ENCODE results near the gene CT47C1.
A peak's percentile ranks its signal among the peaks of the same experiment; 100 is the strongest.
"Not testable (repeated sequence)": the region's sequence is repeated elsewhere in the genome, so short reads cannot be mapped to it uniquely, and the experiment has no call there.

Gene CT47C1

GRCh38 chrX:119072744-119073143, at the start of gene CT47C1:
Gene CT47C1, plus strand, starts transcription at chrX:119072993. Its CDS starts 233 bp downstream, at chrX:119073226.
- DNase-seq = no peak

GRCh38 chrX:119025900-119026299, 46.9 kb upstream of the CT47C1 start:
- no peak for DNase-seq

- DNase-seq = not testable (repeated sequence)
These were observed 46.4 kb upstream of the CT47C1 start for GRCh38 chrX:119026344-119026743.

- DNase-seq = not testable (repeated sequence)
These were observed 44.6 kb upstream of the CT47C1 start for GRCh38 chrX:119027960-119028732.

GRCh38 chrX:119028733-119029330, 44.0 kb upstream of the CT47C1 start:
- DNase-seq = no peak

- DNase-seq = not testable (repeated sequence)
These were observed 43.1 kb upstream of the CT47C1 start for GRCh38 chrX:119029656-119030055.

GRCh38 chrX:119030990-119031389, 41.8 kb upstream of the CT47C1 start:
- DNase-seq = no peak

GRCh38 chrX:119036107-119037029, 36.4 kb upstream of the CT47C1 start:
- DNase-seq = no peak

GRCh38 chrX:119040432-119040831, 32.4 kb upstream of the CT47C1 start:
- no peak for DNase-seq

- peak; percentile 56 for DNase-seq
These were observed 31.6 kb upstream of the CT47C1 start for GRCh38 chrX:119041175-119041574.

- DNase-seq = no peak
These were observed 30.8 kb upstream of the CT47C1 start for GRCh38 chrX:119042040-119042439.

GRCh38 chrX:119042996-119043395, 29.8 kb upstream of the CT47C1 start:
- no peak for DNase-seq

- DNase-seq = no peak
These were observed 26.9 kb upstream of the CT47C1 start for GRCh38 chrX:119045884-119046283.

- DNase-seq = no peak
These were observed 17.1 kb upstream of the CT47C1 start for GRCh38 chrX:119055687-119056086.

GRCh38 chrX:119062750-119063374, 9.9 kb upstream of the CT47C1 start:
- DNase-seq = no peak

GRCh38 chrX:119063428-119063827, 9.4 kb upstream of the CT47C1 start:
- no peak for DNase-seq

GRCh38 chrX:119067023-119067739, 5.6 kb upstream of the CT47C1 start:
- peak; percentile 23 for DNase-seq

- no peak for DNase-seq
These were observed 3.7 kb upstream of the CT47C1 start for GRCh38 chrX:119069128-119069527.

- no peak for DNase-seq
These were observed 3.0 kb upstream of the CT47C1 start for GRCh38 chrX:119069762-119070161.

GRCh38 chrX:119071381-119071780, 1.4 kb upstream of the CT47C1 start:
- no peak for DNase-seq

GRCh38 chrX:119073200-119073905, 560 bp downstream of the CT47C1 start:
- no peak for DNase-seq

- DNase-seq = no peak
These were observed 1.1 kb downstream of the CT47C1 start for GRCh38 chrX:119073911-119074310.
